ENCODE measurements around the gene PIP4K2C.
A peak's percentile ranks its signal among the peaks of the same experiment; 100 is the strongest.

Gene PIP4K2C

GRCh38 chr12:57621497-57622292 is 30.7 kb downstream of the PIP4K2C start:
- DNase-seq (ENCODE audit: low spot score), result peak; percentile 51

- DNase-seq (ENCODE audit: low spot score), result no peak
Observed at GRCh38 chr12:57622293-57623245, 31.6 kb downstream of the PIP4K2C start.

- DNase-seq (ENCODE audit: low spot score), result no peak
Observed at GRCh38 chr12:57623385-57623784, 32.4 kb downstream of the PIP4K2C start.

GRCh38 chr12:57623811-57624390 is 32.9 kb downstream of the PIP4K2C start:
- no peak for DNase-seq (ENCODE audit: low spot score)

GRCh38 chr12:57624441-57625220 is 33.6 kb downstream of the PIP4K2C start:
- DNase-seq (ENCODE audit: low spot score), result no peak

- no peak for DNase-seq (ENCODE audit: low spot score)
Observed at GRCh38 chr12:57625261-57626032, 34.5 kb downstream of the PIP4K2C start.

- DNase-seq (ENCODE audit: low spot score), result no peak
Observed at GRCh38 chr12:57626111-57626920, 35.3 kb downstream of the PIP4K2C start.

- DNase-seq (ENCODE audit: low spot score), result no peak
Observed at GRCh38 chr12:57626921-57627445, 36.0 kb downstream of the PIP4K2C start.

- DNase-seq (ENCODE audit: low spot score), result no peak
Observed at GRCh38 chr12:57627501-57628279, 36.7 kb downstream of the PIP4K2C start.

GRCh38 chr12:57628280-57629191 is 37.5 kb downstream of the PIP4K2C start:
- DNase-seq (ENCODE audit: low spot score), result no peak

GRCh38 chr12:57629897-57630471 is 39.0 kb downstream of the PIP4K2C start:
- DNase-seq (ENCODE audit: low spot score), result no peak

GRCh38 chr12:57630891-57631433 is 40.0 kb downstream of the PIP4K2C start:
- no peak for DNase-seq (ENCODE audit: low spot score)

GRCh38 chr12:57631566-57632072 is 40.6 kb downstream of the PIP4K2C start:
- no peak for DNase-seq (ENCODE audit: low spot score)

GRCh38 chr12:57632073-57632957 is 41.3 kb downstream of the PIP4K2C start:
- no peak for DNase-seq (ENCODE audit: low spot score)

- DNase-seq (ENCODE audit: low spot score), result peak; percentile 59
Observed at GRCh38 chr12:57632958-57633840, 42.2 kb downstream of the PIP4K2C start, which contains the start of gene B4GALNT1. Gene B4GALNT1, minus strand, starts transcription at chr12:57633201. Its CDS starts 1,069 bp downstream, at chr12:57632132.

Data from CD4-positive, alpha-beta T cell treated with Interleukin-2 at 100 ng/mL for 4 hours (primary cell).